Mesendoderm (in vitro differentiated cells): ENCODE data around the gene R3HCC1L.

Experiments used
- DNase-seq: peaks from one replicate; pipeline ENCODE4 v3.0.0; 2013
- H2AK5ac ChIP-seq: 2 replicates; pipeline ENCODE4 v1.6.1; 2013; ENCODE audit warnings: low read length, inconsistent platforms
- H2BK120ac ChIP-seq: 2 replicates; pipeline ENCODE4 v1.6.1; 2013; ENCODE audit warnings: low read depth, mild to moderate bottlenecking, low read length, moderate library complexity, mixed read lengths
- H2BK15ac ChIP-seq: replicated peaks from 2 replicates; pipeline ENCODE4 v1.6.1; 2013; ENCODE audit warnings: low read depth, mild to moderate bottlenecking, moderate library complexity
- H2BK5ac ChIP-seq: 2 replicates; pipeline ENCODE4 v1.6.1; 2013; ENCODE audit warnings: low read length, inconsistent platforms
- H3K18ac ChIP-seq: 2 replicates; pipeline ENCODE4 v1.6.1; 2013; ENCODE audit warnings: mild to moderate bottlenecking, low read length, mixed read lengths
- H3K23ac ChIP-seq: one replicate; pipeline ENCODE4 v1.6.1; 2013; ENCODE audit warnings: low read length
- H3K27ac ChIP-seq: 2 replicates; pipeline ENCODE4 v1.5.1; 2013; ENCODE audit warnings: low read depth, mild to moderate bottlenecking, inconsistent platforms, low read length, moderate library complexity
- H3K27me3 ChIP-seq: 2 replicates; pipeline ENCODE4 v1.6.1; 2013; ENCODE audit warnings: low read length, control low read depth, mild to moderate bottlenecking, inconsistent platforms; ENCODE audit not compliant: insufficient read depth, poor library complexity
- H3K36me3 ChIP-seq: 2 replicates; pipeline ENCODE4 v1.6.1; 2013; ENCODE audit warnings: low read length, inconsistent platforms; ENCODE audit not compliant: control insufficient read depth, insufficient read depth
- H3K4ac ChIP-seq: one replicate; pipeline ENCODE4 v1.6.1; 2013; ENCODE audit warnings: low read depth, mild to moderate bottlenecking, low read length, moderate library complexity
- H3K4me1 ChIP-seq: 2 replicates; pipeline ENCODE4 v1.6.1; 2013; ENCODE audit warnings: low read depth, low read length, inconsistent platforms; ENCODE audit not compliant: control insufficient read depth
- H3K4me2 ChIP-seq: 2 replicates; pipeline ENCODE4 v1.6.1; 2013; ENCODE audit warnings: low read length
- H3K4me3 ChIP-seq: 2 replicates; pipeline ENCODE4 v1.5.1; 2013; ENCODE audit warnings: mild to moderate bottlenecking, low read length
- H3K56ac ChIP-seq: one replicate; pipeline ENCODE4 v1.6.1; 2013; ENCODE audit warnings: low read length
- H3K79me1 ChIP-seq: 2 replicates; pipeline ENCODE4 v1.6.1; 2013; ENCODE audit warnings: low read length, inconsistent platforms
- H3K79me2 ChIP-seq: 2 replicates; pipeline ENCODE4 v1.6.1; 2013; ENCODE audit warnings: mild to moderate bottlenecking, low read length; ENCODE audit not compliant: control insufficient read depth, insufficient read depth
- H3K9ac ChIP-seq: 2 replicates; pipeline ENCODE4 v1.6.1; 2013; ENCODE audit warnings: low read length, inconsistent platforms
- H4K5ac ChIP-seq: one replicate; pipeline ENCODE4 v1.6.1; 2013; ENCODE audit warnings: low read length
- H4K8ac ChIP-seq: one replicate; pipeline ENCODE4 v1.6.1; 2013; ENCODE audit warnings: low read depth, mild to moderate bottlenecking, control low read depth, low read length, moderate library complexity
- WGBS: extraction: QIAGEN DNeasy Blood & Tissue Kit; methylation state at CpG from one replicate; pipeline ENCODE4 v1.1.7; 2013; ENCODE audit warnings: low lambda C conversion rate, missing lambda C conversion rate; ENCODE audit not compliant: insufficient coverage; ENCODE audit errors: extremely low coverage; 5-methylcytosine and 5-hydroxymethylcytosine counted together

Gene R3HCC1L

DNA sequence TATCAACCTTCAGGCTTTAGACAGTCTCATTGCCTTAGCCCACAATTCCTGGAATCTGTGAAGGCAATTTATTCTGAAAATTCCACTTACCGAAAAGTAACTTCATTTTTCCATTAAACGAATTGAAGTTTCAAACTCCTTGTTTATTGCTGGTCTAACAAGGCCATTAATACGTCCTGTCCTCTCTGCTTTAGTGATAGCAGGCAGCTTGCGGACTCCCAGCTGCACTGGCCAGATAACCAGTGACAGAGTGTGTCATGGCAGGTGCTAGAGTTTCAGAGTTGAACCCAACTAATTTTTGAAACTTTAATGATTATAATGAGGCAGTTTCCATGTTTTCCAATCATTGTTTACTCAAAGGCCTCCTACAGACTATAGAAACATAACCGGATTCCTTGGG lies 102.4 kb downstream of the R3HCC1L start:
- Histone ChIP-seq H4K5ac (no peak overlapping the region), H3K4ac (no peak overlapping the region), H3K4me2 (no peak overlapping the region), H3K27ac (no peak overlapping the region), H2BK15ac (no peak overlapping the region), H3K36me3 (no peaks in the 10 kb centered on the region), H3K79me1 (no peaks in the 10 kb centered on the region), H3K9ac (no peak overlapping the region), H2BK120ac (no peak overlapping the region), H3K18ac (no peak overlapping the region), H2AK5ac (no peak overlapping the region), H3K4me1 (no peaks in the 10 kb centered on the region), H4K8ac (no peak overlapping the region), H3K79me2 (no peaks in the 10 kb centered on the region), H3K23ac (no peak overlapping the region), H3K27me3 (no peaks in the 10 kb centered on the region), H2BK5ac (no peak overlapping the region), H3K4me3 (no peak overlapping the region), H3K56ac (no peak overlapping the region)
- no peak for DNase-seq
- no CpG with 5 or more reads among the region's 5 CpGs for WGBS

DNA sequence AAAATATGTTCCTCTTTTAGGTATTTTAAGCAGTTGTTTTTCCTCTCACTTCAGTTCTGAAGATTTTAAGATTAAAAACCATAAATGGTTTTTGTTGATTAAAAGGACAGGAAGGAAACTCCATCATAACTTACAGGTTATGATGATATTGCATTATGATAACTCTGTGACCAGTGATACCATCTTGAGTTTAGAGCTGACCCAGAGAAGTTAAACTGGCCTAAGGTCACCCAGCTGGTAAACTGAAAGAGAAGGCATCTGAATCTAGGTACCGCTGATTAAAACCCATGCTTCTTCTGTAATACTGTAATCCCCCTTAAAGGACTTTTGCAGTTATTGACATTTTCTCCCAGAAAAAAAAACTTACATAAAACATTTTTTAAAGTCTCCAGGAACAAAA lies 103.9 kb downstream of the R3HCC1L start:
- no peak overlapping the region for H2BK5ac ChIP-seq
- H2BK15ac ChIP-seq = no peak overlapping the region
- no peak overlapping the region for H3K4ac ChIP-seq
- no peak overlapping the region for H3K18ac ChIP-seq
- no peak overlapping the region for H3K56ac ChIP-seq
- WGBS = no CpG with 5 or more reads among the region's 1 CpG
- H4K5ac ChIP-seq = no peak overlapping the region
- no peak overlapping the region for H3K27ac ChIP-seq
- no peaks in the 10 kb centered on the region for H3K36me3 ChIP-seq
- H2BK120ac ChIP-seq = no peak overlapping the region
- no peak overlapping the region for H3K4me3 ChIP-seq
- no peaks in the 10 kb centered on the region for H3K79me2 ChIP-seq
- H3K9ac ChIP-seq = no peak overlapping the region
- H3K23ac ChIP-seq = no peak overlapping the region
- H3K27me3 ChIP-seq = no peaks in the 10 kb centered on the region
- H2AK5ac ChIP-seq = no peak overlapping the region
- H3K79me1 ChIP-seq = no peaks in the 10 kb centered on the region
- H4K8ac ChIP-seq = no peak overlapping the region
- no peak for DNase-seq
- H3K4me1 ChIP-seq = no peaks in the 10 kb centered on the region
- H3K4me2 ChIP-seq = no peak overlapping the region

DNA sequence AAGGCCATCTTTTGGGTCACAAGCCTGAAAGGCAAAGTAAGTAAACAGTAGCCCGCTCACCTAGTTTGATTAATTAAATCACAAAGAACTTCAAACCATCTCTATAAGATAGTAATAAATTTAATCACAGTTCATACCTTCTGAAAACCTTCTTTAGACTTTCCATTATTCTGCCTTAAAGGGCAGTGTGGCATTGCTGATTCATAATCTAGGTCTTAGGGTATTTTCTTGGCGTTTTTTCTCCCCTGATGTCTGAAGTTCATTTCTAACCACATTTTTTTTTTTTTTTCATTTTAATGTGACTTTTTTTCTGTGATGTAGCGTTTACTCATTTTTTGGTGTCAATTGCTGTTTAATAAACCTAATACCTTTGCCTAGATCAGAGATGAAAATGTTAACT lies 106.1 kb downstream of the R3HCC1L start:
- WGBS = no CpG with 5 or more reads among the region's 3 CpGs
- no peaks in the 10 kb centered on the region for H3K36me3 ChIP-seq

DNA sequence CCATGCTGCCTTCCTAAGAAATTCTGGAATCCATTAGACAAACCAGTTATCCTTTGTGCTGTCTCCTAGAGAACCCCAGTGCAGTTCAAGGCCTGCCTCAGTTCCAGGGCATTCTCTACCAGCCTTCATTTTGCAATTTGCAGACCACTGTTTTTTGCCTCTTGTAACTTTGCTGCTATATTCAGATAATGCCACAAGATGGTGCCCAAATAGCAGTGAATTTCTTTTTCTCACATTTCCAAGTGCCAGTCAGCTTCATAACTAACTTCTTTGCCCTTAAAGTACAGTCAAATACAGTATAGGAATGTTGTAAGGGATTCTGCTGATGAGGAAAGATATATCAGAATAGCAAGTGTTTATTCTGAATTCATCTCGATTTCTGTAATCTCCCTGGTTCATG lies 108.4 kb downstream of the R3HCC1L start:
- WGBS = no CpG with 5 or more reads among the region's 1 CpG
- Histone ChIP-seq H3K79me1 (no peaks in the 10 kb centered on the region), H3K23ac (no peak overlapping the region), H4K8ac (no peak overlapping the region), H3K4me3 (no peak overlapping the region), H2BK120ac (no peak overlapping the region), H4K5ac (no peak overlapping the region), H3K9ac (no peak overlapping the region), H2AK5ac (no peak overlapping the region), H3K4me1 (no peaks in the 10 kb centered on the region), H3K79me2 (no peaks in the 10 kb centered on the region), H3K27me3 (no peaks in the 10 kb centered on the region), H3K36me3 (no peaks in the 10 kb centered on the region), H2BK15ac (no peak overlapping the region), H3K4ac (no peak overlapping the region), H2BK5ac (no peak overlapping the region), H3K4me2 (no peak overlapping the region), H3K56ac (no peak overlapping the region), H3K18ac (no peak overlapping the region), H3K27ac (no peak overlapping the region)
- DNase-seq = peak; percentile 40

More for the DNA sequence above, 106.1 kb downstream of the R3HCC1L start:
- H2BK15ac ChIP-seq = no peak overlapping the region
- no peak overlapping the region for H3K56ac ChIP-seq
- no peak overlapping the region for H3K27ac ChIP-seq
- H3K18ac ChIP-seq = no peak overlapping the region
- H4K8ac ChIP-seq = no peak overlapping the region
- H3K23ac ChIP-seq = no peak overlapping the region
- H3K79me1 ChIP-seq = no peaks in the 10 kb centered on the region
- H3K4ac ChIP-seq = no peak overlapping the region
- H3K79me2 ChIP-seq = no peaks in the 10 kb centered on the region
- H3K9ac ChIP-seq = no peak overlapping the region
- no peak overlapping the region for H4K5ac ChIP-seq
- H2AK5ac ChIP-seq = no peak overlapping the region
- no peak overlapping the region for H3K4me2 ChIP-seq
- H3K27me3 ChIP-seq = no peaks in the 10 kb centered on the region
- no peaks in the 10 kb centered on the region for H3K4me1 ChIP-seq
- H3K4me3 ChIP-seq = no peak overlapping the region
- DNase-seq = no peak
- no peak overlapping the region for H2BK120ac ChIP-seq
- no peak overlapping the region for H2BK5ac ChIP-seq

DNA sequence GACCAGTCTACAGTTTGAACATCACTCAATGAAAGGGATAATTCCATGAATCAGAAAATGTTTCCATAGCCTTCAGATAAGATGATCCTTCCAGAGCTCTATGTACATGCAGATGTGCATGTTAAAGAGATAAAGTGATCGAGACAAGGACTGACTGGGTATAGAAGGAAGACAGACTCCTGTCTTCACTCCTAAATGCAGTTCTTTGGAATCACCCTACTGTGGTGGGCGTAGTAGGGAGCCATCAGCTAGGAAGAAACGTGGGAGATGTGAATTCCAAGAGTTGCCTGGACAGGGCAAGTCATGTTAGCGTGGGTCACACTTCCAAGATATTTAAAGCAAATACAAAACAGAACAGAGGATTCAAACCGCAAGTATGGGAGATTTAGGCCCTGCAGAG lies 109.7 kb downstream of the R3HCC1L start:
- Histone ChIP-seq H4K8ac (no peak overlapping the region), H3K27ac (no peak overlapping the region), H3K9ac (no peak overlapping the region), H2BK120ac (no peak overlapping the region), H3K79me1 (no peaks in the 10 kb centered on the region), H3K27me3 (no peaks in the 10 kb centered on the region), H3K56ac (no peak overlapping the region), H3K4ac (no peak overlapping the region), H3K4me2 (no peak overlapping the region), H2BK5ac (no peak overlapping the region), H2AK5ac (no peak overlapping the region), H3K79me2 (no peaks in the 10 kb centered on the region), H3K36me3 (no peaks in the 10 kb centered on the region), H3K4me1 (no peaks in the 10 kb centered on the region), H3K18ac (no peak overlapping the region), H3K23ac (no peak overlapping the region), H4K5ac (no peak overlapping the region), H2BK15ac (no peak overlapping the region), H3K4me3 (no peak overlapping the region)
- WGBS = no CpG with 5 or more reads among the region's 5 CpGs
- no peak for DNase-seq

DNA sequence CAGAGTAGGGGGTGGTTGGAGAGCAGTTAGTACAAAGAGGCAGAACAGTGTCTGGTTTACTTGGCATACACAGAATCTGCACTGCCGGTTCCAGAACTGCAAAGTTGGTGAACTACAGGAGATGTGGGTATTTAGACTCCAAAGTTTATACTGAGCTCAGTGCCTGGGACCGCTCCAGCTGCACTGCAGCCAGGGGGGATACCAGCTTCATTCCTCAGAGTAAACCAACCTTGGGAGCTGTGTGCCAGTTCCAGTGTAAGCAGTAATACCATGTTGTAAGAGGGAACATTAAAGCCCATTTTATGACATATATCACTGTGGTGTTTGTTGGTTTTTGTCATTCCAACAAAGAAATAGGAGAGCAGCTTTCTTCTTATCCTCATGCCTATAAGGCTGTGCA lies 110.1 kb downstream of the R3HCC1L start:
- no peak overlapping the region for H3K9ac ChIP-seq
- H3K23ac ChIP-seq = no peak overlapping the region
- H3K36me3 ChIP-seq = no peaks in the 10 kb centered on the region
- H3K27ac ChIP-seq = no peak overlapping the region
- no peak overlapping the region for H4K5ac ChIP-seq
- no peak overlapping the region for H3K4ac ChIP-seq
- no peak overlapping the region for H4K8ac ChIP-seq
- no peaks in the 10 kb centered on the region for H3K27me3 ChIP-seq
- H2BK15ac ChIP-seq = no peak overlapping the region
- no peaks in the 10 kb centered on the region for H3K79me1 ChIP-seq
- no peak overlapping the region for H2AK5ac ChIP-seq
- H3K56ac ChIP-seq = no peak overlapping the region
- no peak overlapping the region for H3K4me2 ChIP-seq
- no peaks in the 10 kb centered on the region for H3K4me1 ChIP-seq
- H3K18ac ChIP-seq = no peak overlapping the region
- no CpG with 5 or more reads among the region's 2 CpGs for WGBS
- no peak for DNase-seq
- H2BK5ac ChIP-seq = no peak overlapping the region
- H2BK120ac ChIP-seq = no peak overlapping the region
- no peak overlapping the region for H3K4me3 ChIP-seq
- H3K79me2 ChIP-seq = no peaks in the 10 kb centered on the region
